Retinal pigment epithelial cell (primary cell): ENCODE measurements around the gene PSAP.

Source experiments
- DNase-seq: peaks from one replicate; pipeline ENCODE4 v3.0.0-alpha.2; 2010; ENCODE audit warnings: low read depth
- H3K4me3 ChIP-seq: 2 replicates; pipeline ENCODE4 v1.5.1; 2011; ENCODE audit warnings: mild to moderate bottlenecking, low read length, control low read depth, moderate library complexity
- CTCF ChIP-seq: conservative IDR thresholded peaks from 2 replicates; pipeline ENCODE4 v1.5.1; 2011; ENCODE audit warnings: low read depth, low read length, control low read depth, inconsistent platforms

PSAP gene

GRCh38 chr10:71778071-71778825 is 72.8 kb downstream of the PSAP start:
- no peak for TF ChIP-seq CTCF
- no peak for DNase-seq
- H3K4me3 ChIP-seq: no peak overlapping the region

DNA sequence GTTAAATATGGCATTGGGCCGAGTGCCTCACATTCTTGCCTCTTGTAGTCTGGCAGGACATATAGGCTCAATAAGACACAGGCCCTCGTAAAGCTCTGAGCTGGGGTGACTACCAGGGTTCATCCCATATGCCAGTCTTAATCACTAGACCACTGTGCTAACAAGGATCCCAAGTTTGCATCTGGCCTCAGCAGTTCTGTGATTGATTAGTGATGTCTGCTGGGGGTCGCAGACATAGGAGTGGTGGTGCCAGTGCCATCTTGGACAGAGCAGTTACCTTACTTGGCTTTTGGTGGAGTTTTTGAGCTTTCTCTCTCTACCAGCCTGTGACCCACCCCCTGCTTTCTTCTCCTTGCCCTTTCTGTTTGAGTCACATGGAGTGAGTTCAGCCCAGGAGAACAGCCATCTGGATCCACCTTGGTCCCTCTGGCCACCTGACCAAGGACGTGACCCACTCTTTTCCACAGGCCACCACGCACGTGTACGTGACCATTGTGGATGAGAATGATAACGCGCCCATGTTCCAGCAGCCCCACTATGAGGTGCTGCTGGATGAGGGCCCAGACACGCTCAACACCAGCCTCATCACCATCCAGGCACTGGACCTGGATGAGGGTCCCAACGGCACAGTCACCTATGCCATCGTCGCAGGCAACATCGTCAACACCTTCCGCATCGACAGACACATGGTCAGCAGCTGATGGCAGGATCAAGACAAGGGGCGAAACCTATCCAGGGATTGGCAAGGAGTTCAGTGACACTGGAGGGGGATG is 73.7 kb downstream of the PSAP start:
- no peak overlapping the region for H3K4me3 ChIP-seq
- no peak for DNase-seq
- TF ChIP-seq CTCF: no peak

DNA sequence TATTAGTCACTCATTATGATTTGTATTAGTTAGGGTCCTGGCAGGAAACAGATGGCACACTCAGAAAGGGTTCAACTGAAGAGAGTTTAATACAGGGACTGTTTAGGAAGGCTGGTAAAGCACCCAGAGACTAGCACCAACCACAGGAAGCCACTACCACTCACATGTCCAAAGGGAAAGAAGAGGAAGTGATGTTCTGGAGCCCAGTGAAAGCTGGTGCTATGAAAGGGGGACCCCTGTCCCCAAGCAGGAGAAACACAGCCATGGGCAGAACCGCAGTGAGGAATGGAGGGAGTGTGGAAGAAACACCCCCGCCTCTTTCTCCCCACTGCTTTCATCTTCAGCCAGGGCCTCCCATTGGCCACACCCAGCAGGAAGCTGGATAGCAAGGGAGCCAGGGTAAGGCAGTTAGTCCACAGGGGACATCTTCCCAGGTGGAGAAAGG is 74.5 kb downstream of the PSAP start:
- H3K4me3 ChIP-seq: no peak overlapping the region
- no peak for DNase-seq
- TF ChIP-seq CTCF: no peak

DNA sequence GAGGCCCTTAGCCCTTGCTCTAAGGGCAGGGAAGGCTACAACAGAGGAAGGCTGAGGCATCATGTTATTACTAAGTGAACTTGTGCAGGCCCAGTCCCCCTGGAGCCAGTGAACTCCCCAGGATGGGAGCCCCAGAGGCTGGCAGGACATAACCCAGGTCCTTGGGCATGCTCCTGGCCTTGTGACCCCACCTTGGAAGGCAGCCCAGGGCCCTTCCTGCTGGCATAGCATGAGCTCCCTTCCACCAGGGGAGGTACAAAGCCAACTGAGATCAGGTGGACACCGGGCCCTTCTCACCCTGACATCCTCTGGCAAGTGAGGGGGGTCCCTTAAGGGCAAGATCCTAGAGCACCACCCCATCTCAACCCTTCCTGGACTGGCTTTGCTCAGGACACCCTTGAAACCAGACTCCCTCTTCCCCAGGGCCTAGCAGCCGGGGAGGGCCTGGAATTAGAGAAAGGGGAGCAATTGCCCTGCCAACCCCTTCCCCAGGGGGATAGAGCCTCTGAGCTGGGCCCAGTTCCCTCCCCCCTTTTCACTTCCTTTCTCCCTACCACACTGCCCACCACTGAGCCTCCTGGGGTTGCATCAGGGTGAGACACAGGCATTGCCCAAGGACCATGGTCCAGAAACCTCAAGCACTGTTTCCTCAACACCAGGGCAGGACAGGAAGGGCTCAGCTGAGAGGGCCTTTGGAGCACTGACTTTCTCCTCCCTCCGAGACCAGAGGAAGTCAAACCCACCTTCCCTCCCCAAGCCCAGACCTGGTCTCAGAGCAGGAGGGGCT is 75.9 kb downstream of the PSAP start:
- no peak for TF ChIP-seq CTCF
- DNase-seq: no peak
- no peak overlapping the region for H3K4me3 ChIP-seq

- no peak for DNase-seq
- TF ChIP-seq CTCF: peak; percentile 69
- H3K4me3 ChIP-seq: peak within 1 kb of the TSS; percentile 56
These were observed 77.7 kb downstream of the PSAP start, which contains the start of gene VSIR for GRCh38 chr10:71773221-71773971. VSIR (minus strand) TSS chr10:71773520; CDS start chr10:71773439, 81 bp downstream.

GRCh38 chr10:71772832-71773220 is 78.2 kb downstream of the PSAP start:
- no peak for DNase-seq
- peak overlapping the region; percentile 56 for H3K4me3 ChIP-seq
- no peak for TF ChIP-seq CTCF
